Large intestine (tissue), 3 donors: ENCODE results near the gene GARIN5B. TPM values are rescaled to one million over a fixed set of nuclear protein-coding genes. Genes with fewer than 3 reads are reported as not detected.

Experiments
- DNase-seq, 2 donors: peaks; one replicate each; pipeline versions ENCODE4 v3.0.0 to v3.0.0-alpha.2; 2013
- H3K27ac ChIP-seq: one replicate; pipeline ENCODE4 v1.5.1; 2013; ENCODE audit warnings: low read length
- H3K27me3 ChIP-seq: 2 replicates; pipeline ENCODE4 v1.6.1; 2013; ENCODE audit warnings: low read length; ENCODE audit not compliant: control insufficient read depth, insufficient read depth
- H3K36me3 ChIP-seq: 2 replicates; pipeline ENCODE4 v1.6.1; 2013; ENCODE audit warnings: low read length; ENCODE audit not compliant: control insufficient read depth, insufficient read depth
- H3K4me1 ChIP-seq: one replicate; pipeline ENCODE4 v1.6.1; 2013; ENCODE audit warnings: low read length; ENCODE audit not compliant: control insufficient read depth, insufficient read depth
- H3K4me3 ChIP-seq: one replicate; pipeline ENCODE4 v1.5.1; 2013; ENCODE audit warnings: low read length
- H3K9me3 ChIP-seq: one replicate; pipeline ENCODE4 v1.6.1; 2013; ENCODE audit warnings: mild to moderate bottlenecking, low read depth, low read length, moderate library complexity; ENCODE audit not compliant: control insufficient read depth
- WGBS: methylation state at CpG from one replicate; pipeline ENCODE4 v1.1.5; 2013; ENCODE audit warnings: low lambda C conversion rate; ENCODE audit not compliant: insufficient coverage; 5-methylcytosine and 5-hydroxymethylcytosine counted together
- polyA plus RNA-seq: library from polyadenylated mRNA; unstranded; fragments of 120-200 nt; gene quantifications from one replicate; pipeline ENCODE4 v1.2.1, GENCODE V29; 2013

Gene GARIN5B
- polyA plus RNA-seq, 1 donor: 0.03 TPM

DNA sequence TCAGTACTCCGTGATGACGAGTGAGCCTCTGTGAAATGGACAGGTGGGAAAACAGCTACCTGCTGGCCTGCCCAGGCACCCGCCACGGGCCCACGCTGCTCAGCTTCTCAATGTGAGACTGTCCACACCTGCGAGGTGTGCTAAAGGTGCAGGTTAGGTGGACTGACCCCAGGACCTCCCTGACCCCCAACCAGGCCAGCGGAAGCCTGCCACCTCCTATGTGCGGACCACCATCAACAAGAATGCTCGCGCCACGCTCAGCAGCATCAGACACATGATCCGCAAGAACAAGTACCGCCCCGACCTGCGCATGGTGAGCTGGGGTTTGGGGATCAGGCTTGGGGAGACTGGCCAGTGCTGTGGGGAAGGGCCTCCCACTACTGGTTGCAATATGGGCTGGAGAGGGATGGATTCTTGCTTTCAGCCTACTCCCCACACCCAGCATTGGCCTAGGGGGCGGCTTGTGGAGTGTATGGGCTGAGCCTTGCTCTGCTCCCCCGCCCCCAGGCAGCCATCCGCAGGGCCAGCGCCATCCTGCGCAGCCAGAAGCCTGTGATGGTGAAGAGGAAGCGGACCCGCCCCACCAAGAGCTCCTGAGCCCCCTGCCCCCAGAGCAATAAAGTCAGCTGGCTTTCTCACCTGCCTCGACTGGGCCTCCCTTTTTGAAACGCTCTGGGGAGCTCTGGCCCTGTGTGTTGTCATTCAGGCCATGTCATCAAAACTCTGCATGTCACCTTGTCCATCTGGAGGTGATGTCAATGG lies 24.9 kb upstream of the GARIN5B start:
- H3K36me3 ChIP-seq: peaks cover 49% of the 10 kb centered on the region

GRCh38 chr19:55386493-55386971 lies 23.5 kb upstream of the GARIN5B start:
- Histone ChIP-seq H3K4me3 (peak overlapping the region; percentile 90), H3K36me3 (peaks cover 44% of the 10 kb centered on the region), H3K4me1 (peaks cover 30% of the 10 kb centered on the region), H3K9me3 (no peaks in the 10 kb centered on the region), H3K27me3 (no peaks in the 10 kb centered on the region), H3K27ac (peak overlapping the region; percentile 57)
- no peak for DNase-seq
- no CpG with 5 or more reads among the region's 33 CpGs for WGBS

More for the DNA sequence above, 24.9 kb upstream of the GARIN5B start:
- Histone ChIP-seq H3K9me3 (no peaks in the 10 kb centered on the region), H3K4me1 (peaks cover 30% of the 10 kb centered on the region), H3K27ac (no peak overlapping the region), H3K27me3 (no peaks in the 10 kb centered on the region), H3K4me3 (peak overlapping the region; percentile 90)
- no CpG with 5 or more reads among the region's 24 CpGs for WGBS
- no peak for DNase-seq

- H3K36me3 ChIP-seq: peaks cover 38% of the 10 kb centered on the region
- peak within 1 kb of the TSS; percentile 92 for H3K27ac ChIP-seq
- H3K27me3 ChIP-seq: no peaks in the 10 kb centered on the region
- DNase-seq: peak; percentile 98 to 99
- no peaks in the 10 kb centered on the region for H3K9me3 ChIP-seq
- peak within 1 kb of the TSS; percentile 90 for H3K4me3 ChIP-seq
- WGBS: no CpG with 5 or more reads among the region's 68 CpGs
- peaks cover 30% of the 10 kb centered on the region for H3K4me1 ChIP-seq
Measured at GRCh38 chr19:55385724-55386492, 22.8 kb upstream of the GARIN5B start, which contains the start of gene RPL28. Gene RPL28, plus strand, starts transcription at chr19:55385932. Its CDS starts 426 bp downstream, at chr19:55386358.

GRCh38 chr19:55384920-55385723 lies 22.1 kb upstream of the GARIN5B start:
- Histone ChIP-seq H3K36me3 (peaks cover 32% of the 10 kb centered on the region), H3K27me3 (no peaks in the 10 kb centered on the region), H3K9me3 (no peaks in the 10 kb centered on the region), H3K27ac (peak overlapping the region; percentile 92), H3K4me3 (peak overlapping the region; percentile 90), H3K4me1 (peaks cover 30% of the 10 kb centered on the region)
- DNase-seq: peak; percentile 94 to 97
- no CpG with 5 or more reads among the region's 34 CpGs for WGBS

GRCh38 chr19:55384131-55384919 lies 21.3 kb upstream of the GARIN5B start, which contains the start of gene TMEM238:
Gene TMEM238, minus strand, starts transcription at chr19:55384292. Its CDS starts 33 bp downstream, at chr19:55384259.
- Histone ChIP-seq H3K27ac (peak within 1 kb of the TSS; percentile 92), H3K27me3 (no peaks in the 10 kb centered on the region), H3K4me1 (peaks cover 30% of the 10 kb centered on the region), H3K9me3 (no peaks in the 10 kb centered on the region), H3K4me3 (peak within 1 kb of the TSS; percentile 90), H3K36me3 (peaks cover 24% of the 10 kb centered on the region)
- WGBS: no CpG with 5 or more reads among the region's 72 CpGs
- DNase-seq: peak in 1 of 2 donors; percentile 83

DNA sequence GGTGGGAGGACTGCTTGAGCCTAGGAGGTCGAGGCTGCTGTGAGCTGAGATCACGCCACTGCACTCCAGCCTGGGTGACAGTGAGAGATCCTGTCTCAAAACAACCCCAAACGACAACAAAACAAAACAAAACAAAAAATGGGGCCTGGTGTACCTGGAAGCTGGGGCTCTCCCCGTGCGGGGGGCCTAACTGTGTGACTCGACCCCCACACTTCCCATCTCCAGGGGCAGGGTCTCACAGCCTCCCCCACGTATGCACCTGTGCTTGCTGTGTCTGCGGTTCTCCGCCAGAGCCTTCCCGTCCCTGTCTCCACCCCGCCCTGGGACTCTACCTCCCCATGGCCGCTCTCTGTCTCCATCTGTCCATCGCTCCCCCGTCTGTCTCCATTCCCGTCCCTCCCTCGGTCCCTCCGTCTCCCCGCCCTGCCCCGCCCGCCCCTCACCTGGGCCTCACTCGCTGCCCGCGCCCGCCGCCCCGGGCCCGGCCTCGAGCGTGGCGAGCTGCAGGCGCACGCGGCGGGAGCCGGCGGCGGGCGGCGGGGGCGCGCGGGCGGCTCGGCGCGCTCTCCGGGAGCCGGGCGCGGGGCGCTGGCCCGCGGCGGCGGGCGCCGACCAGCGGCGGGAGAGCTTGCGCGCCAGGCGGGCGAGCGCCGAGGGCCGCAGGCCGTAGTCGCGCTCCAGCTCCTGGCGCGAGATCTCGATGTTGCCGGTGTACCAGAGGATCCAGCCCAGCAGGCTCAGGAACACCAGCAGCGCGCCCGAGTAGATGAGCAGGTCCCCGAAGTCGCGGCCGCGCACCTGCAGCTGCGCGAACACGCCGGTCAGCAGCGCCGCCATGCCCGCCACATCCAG lies 20.4 kb upstream of the GARIN5B start:
- no CpG with 5 or more reads among the region's 88 CpGs for WGBS

GRCh38 chr19:55382522-55383054 lies 19.5 kb upstream of the GARIN5B start:
- Histone ChIP-seq H3K4me3 (no peak overlapping the region), H3K27ac (no peak overlapping the region), H3K36me3 (peaks cover 7% of the 10 kb centered on the region), H3K9me3 (no peaks in the 10 kb centered on the region), H3K27me3 (peaks cover 5% of the 10 kb centered on the region), H3K4me1 (peaks cover 21% of the 10 kb centered on the region)
- DNase-seq: no peak
- no CpG with 5 or more reads among the region's 3 CpGs for WGBS

More for the DNA sequence above, 20.4 kb upstream of the GARIN5B start:
- Histone ChIP-seq H3K27me3 (no peaks in the 10 kb centered on the region), H3K36me3 (peaks cover 16% of the 10 kb centered on the region), H3K9me3 (no peaks in the 10 kb centered on the region), H3K27ac (peak overlapping the region; percentile 55), H3K4me3 (peak overlapping the region; percentile 44), H3K4me1 (peaks cover 30% of the 10 kb centered on the region)
- DNase-seq: peak in 1 of 2 donors; percentile 80

- WGBS: 100% methylated on average over 2 of the region's 5 CpGs
- H3K27me3 ChIP-seq: peaks cover 8% of the 10 kb centered on the region
- no peaks in the 10 kb centered on the region for H3K9me3 ChIP-seq
- H3K27ac ChIP-seq: no peak overlapping the region
- DNase-seq: no peak
- H3K4me1 ChIP-seq: peaks cover 15% of the 10 kb centered on the region
- H3K4me3 ChIP-seq: no peak overlapping the region
- H3K36me3 ChIP-seq: peaks cover 1% of the 10 kb centered on the region
Measured at GRCh38 chr19:55382013-55382412, 19.0 kb upstream of the GARIN5B start.
